Spleen (tissue), 11 donors: ENCODE results near the gene DST. TPM values are rescaled to one million over a fixed set of nuclear protein-coding genes. Genes with fewer than 3 reads are reported as not detected.
A peak's percentile ranks its signal among the peaks of the same experiment; 100 is the strongest.

Experiments
- DNase-seq: peaks from one replicate; pipeline ENCODE4 v3.0.0-alpha.2; 2020
- H3K27ac ChIP-seq, 8 donors: fragments of 200-600 bp; sonication (generic) in 7 of 8; 1 replicate in 4 of 8; 2 replicates in 4 of 8; pipeline versions ENCODE4 v1.5.0 to v1.8.0; 2016 to 2021; ENCODE audit warnings: inconsistent platforms in 4 of 8, mild to moderate bottlenecking in 4 of 8, moderate library complexity in 1 of 8
- H3K27me3 ChIP-seq, 7 donors: fragments of 200-600 bp; sonication (generic) in 6 of 7; replicated peaks in 1 of 7; 1 replicate in 4 of 7; 2 replicates in 3 of 7; pipeline versions ENCODE4 v1.5.0 to v1.8.0; 2016 to 2021; ENCODE audit warnings: inconsistent platforms in 3 of 7, mild to moderate bottlenecking in 1 of 7
- H3K36me3 ChIP-seq, 6 donors: fragments of 200-600 bp; sonication (generic) in 5 of 6; 1 replicate in 4 of 6; 2 replicates in 2 of 6; pipeline versions ENCODE4 v1.5.0 to v1.8.0; 2016 to 2021; ENCODE audit warnings: inconsistent platforms in 2 of 6
- H3K4me1 ChIP-seq, 6 donors: fragments of 200-600 bp; sonication (generic) in 5 of 6; 1 replicate in 3 of 6; 2 replicates in 3 of 6; pipeline versions ENCODE4 v1.5.0 to v1.8.0; 2016 to 2021; ENCODE audit warnings: inconsistent platforms in 3 of 6
- H3K4me3 ChIP-seq, 8 donors: fragments of 200-600 bp; sonication (generic) in 7 of 8; 1 replicate in 4 of 8; 2 replicates in 4 of 8; pipeline versions ENCODE4 v1.5.0 to v1.8.0; 2016 to 2021; ENCODE audit warnings: inconsistent platforms in 4 of 8, mild to moderate bottlenecking in 4 of 8, moderate library complexity in 2 of 8
- H3K9me3 ChIP-seq, 8 donors: fragments of 200-600 bp; sonication (generic) in 7 of 8; 1 replicate in 4 of 8; 2 replicates in 4 of 8; pipeline versions ENCODE4 v1.5.0 to v1.8.0; 2016 to 2021; ENCODE audit warnings: inconsistent platforms in 4 of 8
- CTCF ChIP-seq, 11 experiments: fragments of 200-600 bp in 7 of 11; fragments of 450-650 bp in 4 of 11; sonication (generic) in 4 of 11; IDR thresholded peaks in 8 of 11; conservative IDR thresholded peaks in 3 of 11; 1 replicate in 7 of 11; 2 replicates in 4 of 11; pipeline versions ENCODE4 v1.4.0 to v1.8.0; 2016 to 2021; ENCODE audit warnings: antibody characterized with exemption in 11 of 11, inconsistent platforms in 4 of 11, mild to moderate bottlenecking in 1 of 11
- POLR2A ChIP-seq, 3 donors: fragments of 450-650 bp; IDR thresholded peaks; one replicate each; pipeline ENCODE4 v1.5.1; 2017; ENCODE audit warnings: antibody characterized with exemption in 3 of 3, mild to moderate bottlenecking in 1 of 3
- POLR2AphosphoS5 ChIP-seq, 3 donors: sonication (generic); formaldehyde crosslinking; IDR thresholded peaks; one replicate each; pipeline ENCODE4 v1.5.1; 2017; ENCODE audit warnings: antibody characterized with exemption in 3 of 3
- WGBS, 5 donors: extraction: QIAGEN DNeasy Blood & Tissue Kit in 3 of 5; methylation state at CpG; one replicate each; pipeline versions ENCODE4 v1.1.5 to v1.1.7; 2013 to 2018; 5-methylcytosine and 5-hydroxymethylcytosine counted together
- intact Hi-C: fragments of 100-400 bp; cut with DNase I; formaldehyde crosslinking; loops from one replicate; pipeline ENCODE4 v1.15.0; 2023; ENCODE audit warnings: low total_unique reads
- polyA plus RNA-seq, 3 donors: library from polyadenylated mRNA; stranded (reverse); fragments of 200-250 nt; gene quantifications; one replicate each; pipeline ENCODE4 v1.2.1, GENCODE V29; 2013
- total RNA-seq, 7 donors: library from RNA; depleted of rRNA in 3 of 7; stranded (reverse); fragments of >200 nt in 3 of 7; fragmentation: NEBNext Ultra II Directional in 4 of 7; extraction: Animal tissue kit (Norgen Biotek cat#: 25700) in 4 of 7; gene quantifications; one replicate each; pipeline versions ENCODE4 v1.1.0 to v1.2.1, GENCODE V29; 2016 to 2021
- donor health status: healthy with polysubstance abuse.
- donor health status: DM: no; HTN: no; CAD: no; lungs with moderate emphysema.
- donor health status: DM: no; HTN: no; CAD: no.
- donor health status: Bipolar disorder and iron deficiency.
- donor health status: healthy.
- donor health status: DM: no; HTN: no; CAD: no.
- donor health status: DM: yes; HTN: yes; CAD: no.

DST gene
- total and polyA plus RNA-seq, 10 donors = 16.5 to 236 (median 156) TPM

DNA sequence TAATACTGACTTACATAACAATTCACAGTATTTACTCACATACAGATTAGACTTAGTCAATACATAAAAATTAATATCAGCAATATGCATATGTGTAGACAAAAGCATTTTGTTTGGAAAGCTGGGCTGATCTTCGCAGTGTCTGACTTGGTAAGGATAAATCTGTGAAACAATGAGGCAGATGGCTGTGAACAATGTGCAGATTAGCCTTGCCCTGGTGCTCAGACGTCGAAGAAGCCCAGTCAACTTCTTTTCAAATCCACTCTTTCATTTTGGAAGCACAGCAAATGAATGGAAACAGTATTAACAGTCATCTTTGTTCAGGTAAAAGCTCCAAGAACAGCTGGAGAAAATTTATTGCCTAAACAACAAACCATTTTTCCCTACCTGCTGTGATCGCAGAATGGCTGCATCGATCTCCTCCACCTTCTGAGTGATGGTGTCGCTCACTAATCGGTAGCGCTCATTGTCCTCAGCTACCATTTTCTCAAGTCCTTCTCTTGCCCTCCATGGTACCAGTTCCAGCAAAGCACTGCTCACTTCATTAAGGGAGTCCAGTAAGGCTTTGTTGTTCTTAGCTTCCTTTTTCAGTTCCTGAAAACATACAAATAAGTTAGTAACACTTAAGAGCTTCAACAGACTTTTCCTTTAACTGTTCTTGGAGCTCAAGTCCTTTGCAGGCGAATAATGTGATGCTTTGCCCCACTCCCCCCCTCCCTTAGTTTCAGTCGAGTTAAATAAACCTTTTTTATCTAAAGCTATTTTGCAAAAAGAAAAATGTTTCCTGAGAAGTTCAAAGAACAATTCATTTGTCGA is 116.5 kb downstream of the DST start:
- Histone ChIP-seq H3K27me3 (no peaks in the 10 kb centered on the region), H3K4me3 (no peak overlapping the region), H3K36me3 (peaks cover 0 to 31% (median 2%) of the 10 kb centered on the region in 6 donors), H3K27ac (no peak overlapping the region), H3K9me3 (no peaks in the 10 kb centered on the region), H3K4me1 (no peaks in the 10 kb centered on the region)
- 82 to 90% (median 87%) methylated on average over 11 of the region's 11 CpGs for WGBS, 5 donors
- no peak for TF ChIP-seq CTCF (IDR thresholded peaks at IDR 0.05 in 8 of 11, conservative IDR thresholded peaks at IDR 0.05 in 3 of 11)
- TF ChIP-seq POLR2AphosphoS5 (IDR thresholded peaks at IDR 0.05) = no peak
- TF ChIP-seq POLR2A (IDR thresholded peaks at IDR 0.05) = no peak
- DNase-seq = no peak
- intact Hi-C loops = no loop called here

DNA sequence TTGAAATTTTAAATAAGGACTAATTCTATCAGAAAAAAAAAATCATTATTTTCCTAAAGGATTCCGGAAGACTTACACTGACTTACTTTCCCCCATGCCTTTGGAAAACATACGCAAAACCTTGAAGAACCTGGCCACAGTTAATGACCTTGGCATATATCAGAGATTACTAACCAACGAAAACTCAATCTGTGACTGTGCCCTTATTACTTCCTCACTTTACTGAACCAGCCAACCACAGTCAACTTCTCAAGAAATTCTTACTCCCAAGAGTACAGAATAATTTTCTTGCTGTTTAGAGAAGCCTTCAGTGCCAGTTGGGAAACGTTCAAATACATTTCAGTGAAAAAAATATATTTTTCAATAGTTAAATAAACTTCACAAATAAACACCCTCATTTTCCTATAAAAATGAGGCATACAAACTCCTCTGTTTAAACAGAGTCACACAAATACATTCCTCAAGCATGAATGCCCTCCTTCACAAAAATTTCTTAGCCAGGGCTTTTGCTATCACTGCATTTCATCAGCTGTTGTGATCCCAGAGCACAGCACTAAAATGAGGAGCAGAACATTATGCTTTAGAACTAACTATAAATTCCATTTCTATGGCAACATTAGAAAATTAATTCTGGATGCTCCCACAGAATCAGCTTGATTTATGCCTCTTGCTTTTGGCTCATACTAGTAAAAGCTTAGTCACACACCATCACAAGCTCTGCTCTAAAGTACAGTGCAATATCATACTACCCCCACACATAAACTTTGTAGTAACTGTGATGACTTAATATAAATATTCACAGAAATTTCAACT is 117.6 kb downstream of the DST start:
- Histone ChIP-seq H3K4me3 (no peak overlapping the region), H3K27ac (peak overlapping the region in 3 of 8 donors; percentile 9 to 15 (median 13)), H3K4me1 (no peaks in the 10 kb centered on the region), H3K9me3 (no peaks in the 10 kb centered on the region), H3K27me3 (no peaks in the 10 kb centered on the region), H3K36me3 (peaks cover 0 to 31% (median 2%) of the 10 kb centered on the region in 6 donors)
- intact Hi-C loops = no loop called here
- TF ChIP-seq CTCF (IDR thresholded peaks at IDR 0.05 in 8 of 11, conservative IDR thresholded peaks at IDR 0.05 in 3 of 11) (no peak), POLR2AphosphoS5 (IDR thresholded peaks at IDR 0.05) (no peak), POLR2A (IDR thresholded peaks at IDR 0.05) (no peak)
- WGBS, 5 donors = 66 to 72% (median 67%) methylated on average over 4 of the region's 4 CpGs
- DNase-seq = no peak

DNA sequence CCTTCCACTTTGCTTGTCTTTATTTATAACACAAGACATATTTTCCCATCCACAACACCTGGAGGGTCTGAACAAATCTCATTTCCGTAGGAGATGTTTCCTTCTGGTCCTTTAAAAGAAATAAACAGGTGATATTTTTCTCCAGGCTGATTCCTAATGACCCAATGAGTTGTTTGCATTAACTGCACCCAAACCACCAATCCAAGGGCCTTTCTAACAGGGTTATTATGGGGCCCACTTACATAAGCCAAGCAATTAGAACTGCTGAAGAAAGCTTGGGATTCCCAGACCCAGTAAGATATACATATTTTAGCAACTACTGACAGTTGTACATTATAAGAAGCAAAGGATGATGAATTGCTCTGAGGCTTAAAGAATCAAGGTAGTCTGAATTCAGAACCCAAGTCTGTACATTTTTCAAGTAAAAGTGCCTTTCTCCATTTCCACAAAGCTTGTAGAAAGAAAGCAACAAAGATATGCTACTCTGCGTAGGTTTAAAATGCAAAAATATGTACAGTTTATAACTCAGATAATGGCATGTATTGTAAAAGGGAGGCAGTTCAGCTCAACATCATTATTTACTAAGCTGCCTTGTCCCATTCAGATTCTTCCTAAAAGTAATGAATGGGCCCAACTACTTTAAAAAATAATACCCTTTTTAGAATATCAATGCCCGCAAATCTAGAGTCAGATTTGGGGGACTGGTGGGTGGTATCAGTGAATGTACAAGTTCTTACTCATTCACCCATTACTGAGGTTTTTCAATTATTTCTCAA is 120.0 kb downstream of the DST start:
- WGBS, 5 donors = 88 to 93% (median 90%) methylated on average over 3 of the region's 3 CpGs
- Histone ChIP-seq H3K9me3 (no peaks in the 10 kb centered on the region), H3K36me3 (peaks cover 0 to 16% (median under 1%) of the 10 kb centered on the region in 6 donors), H3K4me1 (no peaks in the 10 kb centered on the region), H3K27me3 (no peaks in the 10 kb centered on the region), H3K27ac (peak overlapping the region in 1 of 8 donors; percentile 3), H3K4me3 (no peak overlapping the region)
- DNase-seq = no peak
- intact Hi-C loops = no loop called here
- TF ChIP-seq CTCF (IDR thresholded peaks at IDR 0.05 in 8 of 11, conservative IDR thresholded peaks at IDR 0.05 in 3 of 11) (no peak), POLR2A (IDR thresholded peaks at IDR 0.05) (no peak), POLR2AphosphoS5 (IDR thresholded peaks at IDR 0.05) (no peak)
